DMS153 treated with DMSO at 0.1 percent for 48 hours (cell line): Measurements from ENCODE around the gene POLQ.
"Not testable (repeated sequence)": the region's sequence is repeated elsewhere in the genome, so short reads cannot be mapped to it uniquely, and the experiment has no call there.

Source experiments
- DNase-seq: peaks from one replicate; lab custom pipeline; 2025; ENCODE audit not compliant: unreplicated experiment; lab: John Stamatoyannopoulos, UW

The POLQ gene

GRCh38 chr3:121545574-121546455, at the start of gene POLQ:
Gene POLQ (minus strand): TSS chr3:121545988. CDS start chr3:121545877, 111 bp downstream.
- DNase-seq = peak; percentile 83

GRCh38 chr3:121594850-121595249, 49.1 kb upstream of the POLQ start:
- no peak for DNase-seq

- DNase-seq = not testable (repeated sequence)
Observed at GRCh38 chr3:121593806-121594205, 48.0 kb upstream of the POLQ start.

- DNase-seq = peak; percentile 44
Observed at GRCh38 chr3:121592856-121593702, 47.3 kb upstream of the POLQ start, which contains the start of gene FBXO40. Gene FBXO40 (plus strand): TSS chr3:121593379. CDS start chr3:121620576, 27,197 bp downstream.

GRCh38 chr3:121584418-121584817, 38.6 kb upstream of the POLQ start:
- DNase-seq = no peak

GRCh38 chr3:121581691-121582090, 35.9 kb upstream of the POLQ start:
- DNase-seq = no peak

GRCh38 chr3:121574449-121574848, 28.7 kb upstream of the POLQ start:
- DNase-seq = no peak

- no peak for DNase-seq
Observed at GRCh38 chr3:121567649-121568048, 21.9 kb upstream of the POLQ start, which contains the start of gene ARGFX. Gene ARGFX (plus strand): TSS chr3:121567949. CDS start chr3:121570714, 2,765 bp downstream.

GRCh38 chr3:121566773-121567172, 21.0 kb upstream of the POLQ start:
- DNase-seq = no peak

- no peak for DNase-seq
Observed at GRCh38 chr3:121562148-121562547, 16.4 kb upstream of the POLQ start.

GRCh38 chr3:121557426-121557934, 11.7 kb upstream of the POLQ start:
- no peak for DNase-seq

GRCh38 chr3:121552797-121553196, 7.0 kb upstream of the POLQ start:
- no peak for DNase-seq

- DNase-seq = no peak
Observed at GRCh38 chr3:121552379-121552778, 6.6 kb upstream of the POLQ start.

GRCh38 chr3:121545049-121545573, 677 bp downstream of the POLQ start:
- no peak for DNase-seq

GRCh38 chr3:121542924-121543323, 2.9 kb downstream of the POLQ start:
- DNase-seq = no peak

GRCh38 chr3:121531269-121531668, 14.5 kb downstream of the POLQ start:
- DNase-seq = no peak

GRCh38 chr3:121529308-121529707, 16.5 kb downstream of the POLQ start:
- DNase-seq = no peak

GRCh38 chr3:121520510-121520909, 25.3 kb downstream of the POLQ start:
- no peak for DNase-seq

- DNase-seq = no peak
Observed at GRCh38 chr3:121517953-121518655, 27.7 kb downstream of the POLQ start.

- no peak for DNase-seq
Observed at GRCh38 chr3:121515862-121516261, 29.9 kb downstream of the POLQ start.

- no peak for DNase-seq
Observed at GRCh38 chr3:121515313-121515712, 30.5 kb downstream of the POLQ start.
